ENCODE results near the gene YAF2. TPM values are rescaled to one million over a fixed set of nuclear protein-coding genes. Genes with fewer than 3 reads are reported as not detected.

YAF2 gene
- total and polyA plus RNA-seq, 10 donors: 15.9 to 83.7 (median 49.2) TPM

DNA sequence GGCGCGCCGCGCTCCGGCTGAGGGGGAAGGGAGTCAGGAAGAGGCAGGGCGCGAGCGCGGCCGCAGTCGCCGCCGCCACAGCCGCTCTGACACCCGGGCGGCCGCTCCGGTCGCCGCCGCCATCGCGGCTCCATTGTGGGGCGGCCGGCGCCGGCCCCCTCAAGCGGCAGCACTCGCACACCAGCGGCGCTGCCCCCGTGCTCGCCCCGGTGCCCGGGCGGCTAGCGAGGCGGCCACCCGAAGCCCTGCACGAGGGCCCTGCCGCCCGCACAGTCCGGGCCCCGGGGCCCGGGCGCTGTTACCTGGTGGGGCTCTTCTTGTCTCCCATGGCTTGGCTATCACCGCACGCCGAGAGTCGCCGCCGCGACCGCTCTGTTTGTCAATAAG is 202 bp downstream of the YAF2 start:
- Histone ChIP-seq H3K9me3 (no peaks in the 10 kb centered on the region), H3K27me3 (replicated peaks in 1 of 7) (no peaks in the 10 kb centered on the region), H3K4me3 (peak overlapping the region; percentile 53 to 84 (median 72)), H3K27ac (peak overlapping the region; percentile 88 to 98 (median 96)), H3K36me3 (peaks cover 0 to 24% (median 4%) of the 10 kb centered on the region in 6 donors), H3K4me1 (peaks cover 19 to 55% (median 43%) of the 10 kb centered on the region in 6 donors)
- TF ChIP-seq, protein P1, sequence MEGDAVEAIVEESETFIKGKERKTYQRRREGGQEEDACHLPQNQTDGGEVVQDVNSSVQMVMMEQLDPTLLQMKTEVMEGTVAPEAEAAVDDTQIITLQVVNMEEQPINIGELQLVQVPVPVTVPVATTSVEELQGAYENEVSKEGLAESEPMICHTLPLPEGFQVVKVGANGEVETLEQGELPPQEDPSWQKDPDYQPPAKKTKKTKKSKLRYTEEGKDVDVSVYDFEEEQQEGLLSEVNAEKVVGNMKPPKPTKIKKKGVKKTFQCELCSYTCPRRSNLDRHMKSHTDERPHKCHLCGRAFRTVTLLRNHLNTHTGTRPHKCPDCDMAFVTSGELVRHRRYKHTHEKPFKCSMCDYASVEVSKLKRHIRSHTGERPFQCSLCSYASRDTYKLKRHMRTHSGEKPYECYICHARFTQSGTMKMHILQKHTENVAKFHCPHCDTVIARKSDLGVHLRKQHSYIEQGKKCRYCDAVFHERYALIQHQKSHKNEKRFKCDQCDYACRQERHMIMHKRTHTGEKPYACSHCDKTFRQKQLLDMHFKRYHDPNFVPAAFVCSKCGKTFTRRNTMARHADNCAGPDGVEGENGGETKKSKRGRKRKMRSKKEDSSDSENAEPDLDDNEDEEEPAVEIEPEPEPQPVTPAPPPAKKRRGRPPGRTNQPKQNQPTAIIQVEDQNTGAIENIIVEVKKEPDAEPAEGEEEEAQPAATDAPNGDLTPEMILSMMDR (IDR thresholded peaks at IDR 0.05 in 8 of 11, conservative IDR thresholded peaks at IDR 0.05 in 3 of 11): no peak
- peak in 1 of 3 donors; percentile 69 for TF ChIP-seq POLR2AphosphoS5 (IDR thresholded peaks at IDR 0.05)
- peak in 1 of 3 donors; percentile 38 for TF ChIP-seq POLR2A (IDR thresholded peaks at IDR 0.05)
- DNase-seq: no peak
- WGBS, 5 donors: 0 to 3% (median 0%) methylated on average over 21 to 54 of the region's 54 CpGs
- intact Hi-C loops (cut with DNase I; ENCODE audit: low total_unique reads): loop anchor here (10.0 kb wide), 1 partner anchor 93 kb away; the partner anchor contains the start of gene GXYLT1

DNA sequence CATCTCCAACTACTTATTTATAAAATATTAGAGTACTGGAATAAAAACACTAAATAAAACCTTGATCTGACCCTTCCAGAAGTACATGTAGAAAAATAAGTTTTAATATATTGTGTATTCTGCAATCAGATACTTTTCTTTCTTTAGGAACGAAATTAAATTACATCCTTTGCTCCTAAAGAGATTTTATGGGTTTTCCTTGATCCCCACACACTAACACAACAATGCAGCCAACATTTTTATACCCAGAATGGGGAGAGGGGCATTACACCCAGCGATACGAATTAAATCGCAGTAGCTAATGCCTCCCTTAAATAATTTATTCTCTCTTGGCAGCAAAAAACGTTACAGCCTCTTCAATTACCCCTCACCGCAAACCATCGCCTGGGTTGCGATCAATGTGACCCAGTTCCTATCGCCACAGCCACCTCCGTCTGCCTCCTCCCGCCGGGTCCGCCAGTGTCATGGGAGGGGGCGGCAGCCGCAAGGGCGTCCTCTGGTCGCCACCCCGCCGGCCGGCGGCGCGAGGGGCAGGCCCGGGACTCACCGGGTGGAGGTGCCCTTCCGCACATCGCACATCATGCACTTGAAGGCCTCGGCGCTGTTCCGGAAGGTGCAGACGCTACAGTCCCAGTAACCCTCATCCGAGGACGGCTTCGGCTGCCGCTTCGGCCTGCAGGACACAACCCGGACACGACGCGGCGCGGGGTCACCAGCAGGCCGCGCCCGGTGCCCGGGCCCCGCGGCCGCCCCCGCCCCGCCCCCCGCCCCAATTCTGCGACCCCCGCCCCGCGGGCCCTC is 796 bp downstream of the YAF2 start:
- Histone ChIP-seq H3K4me3 (peak overlapping the region; percentile 53 to 84 (median 72)), H3K4me1 (peaks cover 19 to 61% (median 48%) of the 10 kb centered on the region in 6 donors), H3K27ac (peak overlapping the region; percentile 63 to 98 (median 96)), H3K27me3 (replicated peaks in 1 of 7) (no peaks in the 10 kb centered on the region), H3K36me3 (peaks cover 0 to 27% (median 4%) of the 10 kb centered on the region in 6 donors), H3K9me3 (no peaks in the 10 kb centered on the region)
- intact Hi-C loops (cut with DNase I; ENCODE audit: low total_unique reads): loop anchor here (10.0 kb wide), 1 partner anchor 92 kb away; the partner anchor contains the start of gene GXYLT1
- DNase-seq: peak; percentile 95
- WGBS, 5 donors: 0 to 2% (median 1%) methylated on average over 15 to 56 of the region's 56 CpGs
- TF ChIP-seq POLR2AphosphoS5 (IDR thresholded peaks at IDR 0.05) (peak; percentile 81 to 87 (median 84)), POLR2A (IDR thresholded peaks at IDR 0.05) (no peak)
- TF ChIP-seq, protein P1 (IDR thresholded peaks at IDR 0.05 in 8 of 11, conservative IDR thresholded peaks at IDR 0.05 in 3 of 11): peak in 10 of 11 experiments; percentile 8 to 66 (median 52)

DNA sequence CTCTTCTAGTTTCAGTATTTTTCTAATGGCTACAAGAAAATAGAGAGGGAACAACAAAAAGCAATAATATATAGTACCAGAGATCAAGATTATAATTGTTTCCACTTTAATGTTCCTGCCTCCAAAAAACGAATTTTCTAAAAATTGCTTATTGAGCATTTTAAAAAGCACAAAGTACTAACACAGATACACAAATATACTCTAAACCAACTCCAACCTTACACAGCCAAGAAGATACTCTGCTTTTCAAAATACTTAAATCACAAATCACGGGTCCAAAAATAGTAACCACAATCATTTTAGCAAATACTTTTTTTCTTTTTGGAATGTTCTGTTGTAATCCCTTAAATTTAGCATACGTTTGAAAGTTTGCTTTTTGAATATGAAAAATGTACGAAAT is 2.0 kb downstream of the YAF2 start:
- Histone ChIP-seq H3K27ac (peak overlapping the region in 6 of 8 donors; percentile 17 to 98 (median 68)), H3K9me3 (no peaks in the 10 kb centered on the region), H3K27me3 (replicated peaks in 1 of 7) (no peaks in the 10 kb centered on the region), H3K4me3 (peak overlapping the region in 2 of 8 donors; percentile 77 to 79), H3K4me1 (peaks cover 19 to 74% (median 57%) of the 10 kb centered on the region in 6 donors), H3K36me3 (peaks cover 0 to 27% (median 4%) of the 10 kb centered on the region in 6 donors)
- intact Hi-C loops (cut with DNase I; ENCODE audit: low total_unique reads): loop anchor here (10.0 kb wide), 1 partner anchor 91 kb away; the partner anchor contains the start of gene GXYLT1
- no peak for TF ChIP-seq POLR2AphosphoS5 (IDR thresholded peaks at IDR 0.05)
- TF ChIP-seq POLR2A (IDR thresholded peaks at IDR 0.05): no peak
- TF ChIP-seq, protein P1 (IDR thresholded peaks at IDR 0.05 in 8 of 11, conservative IDR thresholded peaks at IDR 0.05 in 3 of 11): no peak
- DNase-seq: no peak
- 68 to 80% (median 74%) methylated on average over 4 of the region's 4 CpGs for WGBS, 5 donors

DNA sequence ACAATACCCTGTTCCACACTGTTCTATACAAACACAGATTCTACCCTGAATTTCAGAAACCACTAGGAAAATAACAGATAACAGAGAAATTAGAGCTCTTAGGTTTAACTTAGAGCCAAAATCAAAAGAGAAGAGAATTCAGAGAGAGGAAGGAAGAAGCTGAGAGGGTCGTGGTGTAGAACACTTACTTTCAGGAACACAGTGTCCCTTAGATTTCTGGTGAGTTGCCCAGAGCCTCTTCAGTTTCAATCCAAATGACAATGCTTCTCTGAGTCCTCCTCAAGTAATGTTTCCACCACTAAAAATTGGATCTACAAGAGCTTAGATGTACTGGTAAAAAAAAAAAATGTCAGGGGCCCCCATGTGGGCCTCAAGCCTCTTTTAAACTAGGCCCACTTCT is 2.6 kb downstream of the YAF2 start:
- no peaks in the 10 kb centered on the region for H3K27me3 ChIP-seq (replicated peaks in 1 of 7)
- 0 to 6% (median 3%) methylated on average over 1 of the region's 1 CpG for WGBS, 5 donors
- intact Hi-C loops (cut with DNase I; ENCODE audit: low total_unique reads): loop anchor here (10.0 kb wide), 1 partner anchor 91 kb away; the partner anchor contains the start of gene GXYLT1
- DNase-seq: no peak
- H3K27ac ChIP-seq: peak overlapping the region in 7 of 8 donors; percentile 11 to 98 (median 68)
- peaks cover 19 to 79% (median 62%) of the 10 kb centered on the region in 6 donors for H3K4me1 ChIP-seq
- peaks cover 0 to 28% (median 4%) of the 10 kb centered on the region in 6 donors for H3K36me3 ChIP-seq
- TF ChIP-seq, protein P1 (IDR thresholded peaks at IDR 0.05 in 8 of 11, conservative IDR thresholded peaks at IDR 0.05 in 3 of 11): no peak
- TF ChIP-seq POLR2A (IDR thresholded peaks at IDR 0.05) (no peak), POLR2AphosphoS5 (IDR thresholded peaks at IDR 0.05) (no peak)
- H3K4me3 ChIP-seq: peak overlapping the region in 2 of 8 donors; percentile 32 to 77
- H3K9me3 ChIP-seq: no peaks in the 10 kb centered on the region
